IMR-90 (cell line): ENCODE data around the gene FXN. TPM values are rescaled to one million over a fixed set of nuclear protein-coding genes. Genes with fewer than 3 reads are reported as not detected.

ENCODE experiments used
- ATAC-seq: fragments of 200-7000 bp; cut with Tn5 transposase; 2 replicates; pipeline ENCODE4 v1.9.1; 2020; ENCODE audit warnings: low read depth, mild to moderate bottlenecking, moderate library complexity
- BruUV-seq: library from RNA; stranded (reverse); fragments of 400-500 nt; replicated peaks from 2 replicates; lab custom pipeline; 2021; lab: Mats Ljungman, UMichigan
- CTCF ChIA-PET: fragments of 300-600 bp; formaldehyde crosslinking; extraction: SDS; loops from one replicate; lab custom pipeline; 2021; ENCODE audit warnings: antibody characterized with exemption; lab: Yijun Ruan, JAX
- POLR2A ChIA-PET: fragments of 300-600 bp; sonication (Branson Sonifier 250); formaldehyde crosslinking; loops from one replicate; lab custom pipeline; 2022; ENCODE audit warnings: antibody characterized with exemption; ENCODE audit not compliant: unreplicated experiment; lab: Charles Lee
- DNase-seq: peaks from one replicate; pipeline ENCODE4 v3.0.0; 2013
- H2AFZ ChIP-seq: replicated peaks from 2 replicates; pipeline ENCODE3; 2013; ENCODE audit warnings: low read length, mild to moderate bottlenecking; ENCODE audit not compliant: poor library complexity
- H2AK5ac ChIP-seq: 2 replicates; pipeline ENCODE4 v1.6.1; 2013; ENCODE audit warnings: low read depth, low read length, inconsistent platforms
- H2AK9ac ChIP-seq: replicated peaks from 2 replicates; pipeline ENCODE3; 2013; ENCODE audit warnings: mild to moderate bottlenecking, low read depth, low read length, moderate library complexity; ENCODE audit not compliant: poor library complexity
- H2BK120ac ChIP-seq: 2 replicates; pipeline ENCODE4 v1.6.1; 2013; ENCODE audit warnings: low read depth, low read length, inconsistent platforms
- H2BK15ac ChIP-seq: 3 replicates; pipeline ENCODE4 v1.6.1; 2013; ENCODE audit warnings: low read depth, low read length, inconsistent platforms
- H2BK20ac ChIP-seq: 2 replicates; pipeline ENCODE4 v1.6.1; 2013; ENCODE audit warnings: low read depth, mild to moderate bottlenecking, inconsistent platforms, low read length, moderate library complexity
- H2BK5ac ChIP-seq: 2 replicates; pipeline ENCODE4 v1.6.1; 2013; ENCODE audit warnings: mild to moderate bottlenecking, low read depth, low read length, inconsistent platforms; ENCODE audit not compliant: poor library complexity, severe bottlenecking
- H3K14ac ChIP-seq: replicated peaks from 2 replicates; pipeline ENCODE4 v1.6.1; 2013; ENCODE audit warnings: low read depth, low read length, inconsistent platforms
- H3K18ac ChIP-seq: 2 replicates; pipeline ENCODE4 v1.6.1; 2013; ENCODE audit warnings: low read depth, low read length, control low read depth
- H3K23ac ChIP-seq: 2 replicates; pipeline ENCODE4 v1.6.1; 2013; ENCODE audit warnings: low read depth, low read length, inconsistent platforms
- H3K27ac ChIP-seq: 2 replicates; pipeline ENCODE4 v1.5.1; 2013; ENCODE audit warnings: mild to moderate bottlenecking, control low read depth, low read length; ENCODE audit not compliant: insufficient read depth
- H3K27me3 ChIP-seq: 2 replicates; pipeline ENCODE4 v1.6.1; 2013; ENCODE audit warnings: low read length; ENCODE audit not compliant: control insufficient read depth, insufficient read depth
- H3K36me3 ChIP-seq: 2 replicates; pipeline ENCODE4 v1.6.1; 2013; ENCODE audit warnings: low read length, mixed read lengths; ENCODE audit not compliant: control insufficient read depth, insufficient read depth
- H3K4ac ChIP-seq: 2 replicates; pipeline ENCODE4 v1.6.1; 2013; ENCODE audit warnings: low read depth, low read length, inconsistent platforms
- H3K4me1 ChIP-seq: 2 replicates; pipeline ENCODE4 v1.6.1; 2013; ENCODE audit warnings: low read length, mixed read lengths; ENCODE audit not compliant: control insufficient read depth, insufficient read depth
- H3K4me2 ChIP-seq: 2 replicates; pipeline ENCODE4 v1.6.1; 2013; ENCODE audit warnings: low read depth, mild to moderate bottlenecking, control low read depth, low read length, moderate library complexity
- H3K4me3 ChIP-seq: 2 replicates; pipeline ENCODE4 v1.5.1; 2013; ENCODE audit warnings: low read depth, mild to moderate bottlenecking, control low read depth, low read length, moderate library complexity; ENCODE audit not compliant: insufficient read depth
- H3K56ac ChIP-seq: 2 replicates; pipeline ENCODE4 v1.6.1; 2013; ENCODE audit warnings: low read length, inconsistent platforms; ENCODE audit not compliant: insufficient read depth; ENCODE audit errors: extremely low read depth
- H3K79me1 ChIP-seq, 2 experiments: 2 replicates each; pipeline ENCODE4 v1.6.1; 2013; ENCODE audit warnings: low read length in 2 of 2, inconsistent platforms in 1 of 2, low read depth in 1 of 2
- H3K9ac ChIP-seq: 2 replicates; pipeline ENCODE4 v1.6.1; 2013; ENCODE audit warnings: low read depth, low read length, control low read depth
- H3K9me1 ChIP-seq: 2 replicates; pipeline ENCODE4 v1.6.1; 2013; ENCODE audit warnings: low read length, inconsistent platforms; ENCODE audit not compliant: insufficient read depth
- H3K9me3 ChIP-seq: 2 replicates; pipeline ENCODE4 v1.6.1; 2013; ENCODE audit warnings: low read length; ENCODE audit not compliant: control insufficient read depth, insufficient read depth
- H4K20me1 ChIP-seq: 2 replicates; pipeline ENCODE4 v1.6.1; 2013; ENCODE audit warnings: low read length, inconsistent platforms; ENCODE audit not compliant: insufficient read depth
- H4K5ac ChIP-seq: 2 replicates; pipeline ENCODE4 v1.6.1; 2013; ENCODE audit warnings: mild to moderate bottlenecking, low read depth, low read length, control low read depth
- H4K8ac ChIP-seq, 2 experiments: 2 replicates each; pipeline ENCODE4 v1.6.1; 2013; ENCODE audit warnings: low read depth in 2 of 2, low read length in 2 of 2, control low read depth in 1 of 2, inconsistent platforms in 1 of 2
- H4K91ac ChIP-seq: 2 replicates; pipeline ENCODE4 v1.6.1; 2013; ENCODE audit warnings: low read depth, low read length, inconsistent platforms; ENCODE audit not compliant: insufficient read depth
- BHLHE40 ChIP-seq: fragments of 150-350 bp; IDR thresholded peaks from 2 replicates; pipeline ENCODE4 v1.6.1; 2016; ENCODE audit warnings: mild to moderate bottlenecking, low read depth, low read length
- CEBPB ChIP-seq: IDR thresholded peaks from 2 replicates; pipeline ENCODE4 v1.6.1; 2012; ENCODE audit warnings: low read depth, low read length, improper control_type of control experiment
- CHD1 ChIP-seq: IDR thresholded peaks from 2 replicates; pipeline ENCODE4 v1.6.1; 2012; ENCODE audit warnings: low read depth, low read length, improper control_type of control experiment
- CTCF ChIP-seq: conservative IDR thresholded peaks from 2 replicates; pipeline ENCODE4 v1.5.1; 2012; ENCODE audit warnings: mild to moderate bottlenecking, low read depth, low read length, improper control_type of control experiment
- ELK1 ChIP-seq: fragments of 150-350 bp; IDR thresholded peaks from 2 replicates; pipeline ENCODE4 v1.6.1; 2016; ENCODE audit warnings: low read depth, mild to moderate bottlenecking, low read length, moderate library complexity, borderline replicate concordance
- FOS ChIP-seq: fragments of 150-350 bp; IDR thresholded peaks from 2 replicates; pipeline ENCODE4 v1.6.1; 2016; ENCODE audit warnings: low read depth, low read length
- MAFK ChIP-seq: IDR thresholded peaks from 2 replicates; pipeline ENCODE4 v1.6.1; 2012; ENCODE audit warnings: low read depth, low read length, improper control_type of control experiment
- MAZ ChIP-seq: IDR thresholded peaks from 2 replicates; pipeline ENCODE4 v1.6.1; 2012; ENCODE audit warnings: low read depth, mild to moderate bottlenecking, low read length, improper control_type of control experiment, moderate library complexity, borderline replicate concordance
- MXI1 ChIP-seq: IDR thresholded peaks from 2 replicates; pipeline ENCODE4 v1.6.1; 2012; ENCODE audit warnings: low read depth, mild to moderate bottlenecking, low read length, moderate library complexity, borderline replicate concordance
- NFE2L2 ChIP-seq: fragments of 150-350 bp; IDR thresholded peaks from 2 replicates; pipeline ENCODE4 v1.6.1; 2016; ENCODE audit warnings: low read depth, mild to moderate bottlenecking, low read length
- POLR2A ChIP-seq: IDR thresholded peaks from 2 replicates; pipeline ENCODE4 v1.6.1; 2012; ENCODE audit warnings: mild to moderate bottlenecking, low read depth, low read length
- RAD21 ChIP-seq: IDR thresholded peaks from 2 replicates; pipeline ENCODE4 v1.6.1; 2012; ENCODE audit warnings: low read length, improper control_type of control experiment
- RCOR1 ChIP-seq: IDR thresholded peaks from 2 replicates; pipeline ENCODE4 v1.6.1; 2012; ENCODE audit warnings: mild to moderate bottlenecking, low read length, improper control_type of control experiment; ENCODE audit not compliant: insufficient replicate concordance
- RFX5 ChIP-seq: IDR thresholded peaks from 2 replicates; pipeline ENCODE4 v1.8.0; 2012; ENCODE audit warnings: low read depth, mild to moderate bottlenecking, low read length, moderate library complexity
- SMC3 ChIP-seq: fragments of 150-350 bp; IDR thresholded peaks from 2 replicates; pipeline ENCODE4 v1.6.1; 2016; ENCODE audit warnings: low read depth, mild to moderate bottlenecking, antibody characterized with exemption, low read length, moderate library complexity
- WGBS, 2 experiments: methylation state at CpG; one replicate each; pipeline versions ENCODE4 v1.1.5 to v1.1.7; 2013; ENCODE audit warnings: missing lambda C conversion rate in 2 of 2; ENCODE audit not compliant: insufficient read length in 1 of 2; ENCODE audit errors: extremely low coverage in 2 of 2; 5-methylcytosine and 5-hydroxymethylcytosine counted together
- dilution Hi-C: fragments of 300-500 bp; cut with HindIII; formaldehyde crosslinking; loops from one replicate; pipeline ENCODE4 v1.14.3; 2018; ENCODE audit warnings: low sequenced_read_pairs; ENCODE audit not compliant: unreplicated experiment
- in situ Hi-C: fragments of 300-500 bp; cut with MboI; formaldehyde crosslinking; loops from 3 replicates; pipeline ENCODE4 v1.14.3; 2019; ENCODE audit warnings: low sequenced_read_pairs, inconsistent platforms, mixed read lengths
- intact Hi-C: fragments of 100-400 bp; cut with micrococcal nuclease; formaldehyde crosslinking; loops from 2 replicates; pipeline ENCODE4 v1.10.0; 2022
- polyA plus RNA-seq, 3 experiments: library from polyadenylated mRNA; depleted of rRNA; stranded (reverse); fragments of >200 nt; gene quantifications; 2 replicates each; pipeline ENCODE4 v1.2.3, GENCODE V29; 2012; ENCODE audit warnings: low replicate concordance in 1 of 3
- total RNA-seq: library from RNA; depleted of rRNA; stranded (reverse); fragments of >200 nt; gene quantifications from 2 replicates; pipeline ENCODE4 v1.2.3, GENCODE V29; 2012
- TF ChIP-seq, protein P1 (sequence below): fragments of 150-350 bp; IDR thresholded peaks from 2 replicates; pipeline ENCODE4 v1.6.1; 2017; ENCODE audit warnings: mild to moderate bottlenecking, antibody characterized with exemption, low read length, low read depth

The FXN gene
- total and polyA plus RNA-seq, 2 of the 4 experiments (the other 2 are of a cell fraction), result 3.9 to 18.1 TPM

DNA sequence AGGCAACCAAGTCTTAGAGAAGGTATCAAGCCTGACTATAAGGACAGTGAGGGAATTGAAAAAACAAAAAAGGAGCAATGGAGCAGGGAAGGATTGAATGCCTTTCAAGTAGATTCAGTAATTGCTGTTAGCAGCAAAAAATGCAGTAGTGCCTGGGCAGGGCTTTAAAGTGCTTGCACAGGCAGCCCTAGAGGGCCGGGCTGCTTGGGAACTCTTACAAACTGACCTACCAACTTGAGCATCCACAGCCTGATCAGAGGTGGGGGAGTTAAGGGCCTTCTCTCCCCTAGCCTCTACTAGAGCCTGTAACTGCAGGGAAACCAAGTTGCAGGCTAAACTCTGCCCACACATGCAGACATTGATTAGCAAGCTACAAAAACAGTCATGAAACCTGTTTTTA is 19.4 kb downstream of the FXN start:
- WGBS, 2 experiments, result no CpG with 5 or more reads among the region's 1 CpG
- peak; percentile 42 for ATAC-seq
- POLR2A ChIA-PET, result no interaction called here
- dilution Hi-C loops, result no loop called here
- Histone ChIP-seq H3K36me3 (no peaks in the 10 kb centered on the region; the same call in 1 of the 2 replicates), H2BK15ac (no peak overlapping the region), H3K4me2 (no peak overlapping the region), H2BK5ac (no peak overlapping the region), H3K4me1 (peaks cover 2% of the 10 kb centered on the region; the same call in 1 of the 2 replicates), H4K8ac (no peak overlapping the region), H4K20me1 (no peaks in the 10 kb centered on the region), H3K9me1 (no peaks in the 10 kb centered on the region), H2AK5ac (no peak overlapping the region), H2BK20ac (no peak overlapping the region), H3K56ac (no peak overlapping the region), H3K9me3 (no peaks in the 10 kb centered on the region), H4K5ac (no peak overlapping the region), H2BK120ac (no peak overlapping the region), H3K4me3 (no peak overlapping the region), H3K18ac (no peak overlapping the region), H4K91ac (no peak overlapping the region), H3K27ac (no peak overlapping the region), H2AK9ac (no peak overlapping the region), H3K79me1 (peaks cover 3 to 8% of the 10 kb centered on the region in 2 experiments; a peak in 3 of 4 replicates), H3K23ac (no peak overlapping the region), H2AFZ (no peak overlapping the region), H3K9ac (no peak overlapping the region), H3K4ac (no peak overlapping the region), H3K27me3 (no peaks in the 10 kb centered on the region), H3K14ac (no peak overlapping the region)
- no peak for DNase-seq
- in situ Hi-C loops, result loop anchor here (5.0 to 25.0 kb wide), 2 partner anchors 142 to 507 kb away; no protein-coding TSS in a partner anchor
- intact Hi-C loops, result loop anchor here (1.0 to 10.0 kb wide), 4 partner anchors 94 to 492 kb away; no protein-coding TSS in a partner anchor
- TF ChIP-seq NFE2L2, result no peak
- TF ChIP-seq CTCF, result no peak
- no peak for TF ChIP-seq MAZ
- TF ChIP-seq CEBPB, result no peak
- TF ChIP-seq BHLHE40, result no peak
- TF ChIP-seq, protein P1, sequence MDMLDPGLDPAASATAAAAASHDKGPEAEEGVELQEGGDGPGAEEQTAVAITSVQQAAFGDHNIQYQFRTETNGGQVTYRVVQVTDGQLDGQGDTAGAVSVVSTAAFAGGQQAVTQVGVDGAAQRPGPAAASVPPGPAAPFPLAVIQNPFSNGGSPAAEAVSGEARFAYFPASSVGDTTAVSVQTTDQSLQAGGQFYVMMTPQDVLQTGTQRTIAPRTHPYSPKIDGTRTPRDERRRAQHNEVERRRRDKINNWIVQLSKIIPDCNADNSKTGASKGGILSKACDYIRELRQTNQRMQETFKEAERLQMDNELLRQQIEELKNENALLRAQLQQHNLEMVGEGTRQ, result no peak
- TF ChIP-seq MAFK, result no peak
- no peak for TF ChIP-seq RCOR1
- TF ChIP-seq CHD1, result no peak
- no peak for TF ChIP-seq RAD21
- TF ChIP-seq ELK1, result no peak
- TF ChIP-seq SMC3, result no peak
- no peak for TF ChIP-seq FOS
- TF ChIP-seq RFX5, result no peak
- no peak for TF ChIP-seq POLR2A
- TF ChIP-seq MXI1, result no peak
- CTCF ChIA-PET, result interaction anchor here (0.7 to 7.0 kb wide), 3 partner anchors 12 to 139 kb away, joined by 3 to 47 read pairs (median 7); no protein-coding TSS in a partner anchor
- BruUV-seq, result no TSS peak
